Measurements from ENCODE around the gene B4GALT5.
"Not testable (repeated sequence)": the region's sequence is repeated elsewhere in the genome, so short reads cannot be mapped to it uniquely, and the experiment has no call there.

Gene B4GALT5

GRCh38 chr20:49713753-49714712 is at the start of gene B4GALT5:
B4GALT5 (minus strand) TSS chr20:49713878; CDS start chr20:49713690, 188 bp downstream.
- Histone ChIP-seq H3K27me3 (no peaks in the 10 kb centered on the region), H3K4me1 (peaks cover 29% of the 10 kb centered on the region), H4K20me1 (peaks cover 37% of the 10 kb centered on the region), H3K9ac (peak within 1 kb of the TSS; percentile 90), H3K4me3 (peak within 1 kb of the TSS; percentile 93), H3K4me2 (peak within 1 kb of the TSS; percentile 71), H3K36me3 (no peaks in the 10 kb centered on the region), H3K27ac (peak within 1 kb of the TSS; percentile 87), H3K9me3 (no peaks in the 10 kb centered on the region)
- TF ChIP-seq Cebpa-rat (IDR thresholded peaks at IDR 0.05), result no peak

- Histone ChIP-seq H3K4me1 (peaks cover 26% of the 10 kb centered on the region), H3K27me3 (no peaks in the 10 kb centered on the region)
- TF ChIP-seq Cebpa-rat (IDR thresholded peaks at IDR 0.05), result no peak
Measured at GRCh38 chr20:49762940-49763766, 49.5 kb upstream of the B4GALT5 start.

GRCh38 chr20:49761888-49762287 is 48.2 kb upstream of the B4GALT5 start:
- peaks cover 14% of the 10 kb centered on the region for H3K4me1 ChIP-seq
- H3K9ac ChIP-seq, H3K9me3 ChIP-seq, H4K20me1 ChIP-seq, H3K27me3 ChIP-seq, H3K36me3 ChIP-seq, H3K4me3 ChIP-seq, H3K4me2 ChIP-seq, H3K27ac ChIP-seq: not testable (repeated sequence)

More at GRCh38 chr20:49762940-49763766, 49.5 kb upstream of the B4GALT5 start:
- Histone ChIP-seq H3K4me2 (no peak overlapping the region), H3K4me3 (no peak overlapping the region), H4K20me1 (no peaks in the 10 kb centered on the region), H3K9me3 (0 out of 2 replicates have a peak, but pooled peaks cover under 1% of the 10 kb centered on the region), H3K27ac (no peak overlapping the region), H3K9ac (no peak overlapping the region), H3K36me3 (no peaks in the 10 kb centered on the region)

DNA sequence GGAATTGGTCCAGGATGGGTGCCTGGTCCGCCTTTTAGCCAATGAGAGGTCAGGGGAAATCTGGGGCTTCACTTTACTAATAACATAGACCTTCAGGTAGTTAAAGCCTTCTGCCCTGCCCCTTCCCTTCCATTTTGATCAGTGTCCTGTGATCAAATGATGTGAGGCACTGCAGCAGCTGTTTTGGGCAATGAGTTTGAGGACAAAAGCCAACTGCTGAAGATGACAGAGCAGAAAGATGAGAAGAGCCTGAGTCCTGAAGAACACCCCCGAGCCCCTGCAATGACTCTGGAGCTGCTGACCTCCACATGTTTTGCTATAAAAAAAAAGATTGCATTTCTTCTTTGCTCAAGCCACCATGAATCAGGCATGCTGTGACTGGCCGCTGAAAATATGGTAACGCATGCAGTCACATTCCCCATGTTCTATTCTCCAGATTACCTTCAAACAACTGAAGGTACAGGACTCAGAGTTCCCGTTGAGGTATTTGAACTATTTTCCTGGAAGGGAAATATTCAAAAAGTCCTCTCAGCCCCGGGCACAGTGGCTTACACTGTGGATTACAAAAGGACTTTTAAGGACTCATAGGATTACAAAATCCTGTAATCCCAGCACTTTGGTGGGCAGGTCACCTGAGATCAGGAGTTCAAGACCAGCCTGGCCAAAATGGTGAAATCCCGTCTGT is 45.7 kb upstream of the B4GALT5 start:
- H3K4me3 ChIP-seq, result no peak overlapping the region
- no peak for TF ChIP-seq Cebpa-rat (IDR thresholded peaks at IDR 0.05)
- no peak overlapping the region for H3K27ac ChIP-seq
- H3K36me3 ChIP-seq, result no peaks in the 10 kb centered on the region
- H3K4me2 ChIP-seq, result no peak overlapping the region
- no peaks in the 10 kb centered on the region for H3K4me1 ChIP-seq
- no peaks in the 10 kb centered on the region for H4K20me1 ChIP-seq
- H3K27me3 ChIP-seq, result no peaks in the 10 kb centered on the region
- no peak overlapping the region for H3K9ac ChIP-seq
- peaks cover 7% of the 10 kb centered on the region; the same call in 1 of the 2 replicates for H3K9me3 ChIP-seq

DNA sequence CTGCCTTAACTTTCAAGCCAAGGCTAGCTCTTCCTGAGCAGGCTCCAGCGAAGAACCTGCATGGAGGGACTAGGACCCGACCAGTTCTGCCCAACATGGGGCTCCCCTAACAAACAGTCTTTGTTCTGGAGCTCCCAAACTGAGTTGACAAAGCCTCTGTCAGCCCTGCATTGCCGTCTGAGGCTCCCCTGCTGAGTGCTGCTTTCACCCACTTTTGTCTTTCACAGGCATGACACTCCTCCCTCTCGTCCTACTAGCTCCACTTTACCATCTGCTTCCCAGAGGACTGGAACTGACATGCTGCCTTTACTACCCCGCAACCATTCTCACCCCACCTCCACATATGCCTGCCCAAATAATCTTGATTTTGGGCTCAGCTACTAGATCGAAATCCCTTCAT is 45.1 kb upstream of the B4GALT5 start:
- Histone ChIP-seq H3K4me2 (no peak overlapping the region), H4K20me1 (no peaks in the 10 kb centered on the region), H3K9me3 (peaks cover 7% of the 10 kb centered on the region; the same call in 1 of the 2 replicates), H3K9ac (no peak overlapping the region), H3K27ac (no peak overlapping the region), H3K4me3 (no peak overlapping the region), H3K27me3 (no peaks in the 10 kb centered on the region), H3K4me1 (no peaks in the 10 kb centered on the region), H3K36me3 (no peaks in the 10 kb centered on the region)
- TF ChIP-seq Cebpa-rat (IDR thresholded peaks at IDR 0.05), result no peak

DNA sequence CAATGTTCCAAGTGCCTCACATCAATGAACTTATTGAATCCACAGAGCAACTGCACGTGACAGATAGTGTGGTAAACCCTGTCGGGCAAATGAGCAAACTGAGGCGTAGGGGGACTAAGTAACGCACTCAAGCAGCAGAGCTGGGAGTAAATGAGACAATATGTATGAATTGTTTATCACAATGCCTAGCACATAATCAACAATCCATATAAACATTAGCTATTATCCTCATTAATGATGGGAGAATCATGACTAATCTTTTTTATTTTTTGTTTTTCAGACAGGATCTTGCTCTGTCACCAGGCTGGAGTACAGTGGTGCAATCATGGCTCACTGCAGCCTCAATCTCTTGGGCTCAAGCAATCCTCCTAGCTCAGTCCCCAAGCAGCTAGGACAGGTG is 43.9 kb upstream of the B4GALT5 start:
- no peaks in the 10 kb centered on the region for H3K36me3 ChIP-seq
- TF ChIP-seq Cebpa-rat (IDR thresholded peaks at IDR 0.05), result no peak
- no peaks in the 10 kb centered on the region for H3K27me3 ChIP-seq
- no peak overlapping the region for H3K4me2 ChIP-seq
- H3K9ac ChIP-seq, result no peak overlapping the region
- no peaks in the 10 kb centered on the region for H4K20me1 ChIP-seq
- H3K27ac ChIP-seq, result no peak overlapping the region
- H3K9me3 ChIP-seq, result peaks cover 7% of the 10 kb centered on the region; the same call in 1 of the 2 replicates
- H3K4me3 ChIP-seq, result no peak overlapping the region
- H3K4me1 ChIP-seq, result peaks cover 12% of the 10 kb centered on the region

- no peaks in the 10 kb centered on the region for H3K27me3 ChIP-seq
- TF ChIP-seq Cebpa-rat (IDR thresholded peaks at IDR 0.05), result no peak
- H3K27ac ChIP-seq, result no peak overlapping the region
- H3K36me3 ChIP-seq, result no peaks in the 10 kb centered on the region
- no peaks in the 10 kb centered on the region for H4K20me1 ChIP-seq
- H3K4me3 ChIP-seq, result no peak overlapping the region
- no peak overlapping the region for H3K9ac ChIP-seq
- peaks cover 7% of the 10 kb centered on the region; the same call in 1 of the 2 replicates for H3K9me3 ChIP-seq
- H3K4me2 ChIP-seq, result no peak overlapping the region
- H3K4me1 ChIP-seq, result peaks cover 16% of the 10 kb centered on the region
Measured at GRCh38 chr20:49756241-49756640, 42.6 kb upstream of the B4GALT5 start.

- no peak overlapping the region for H3K9ac ChIP-seq
- no peaks in the 10 kb centered on the region for H3K36me3 ChIP-seq
- no peak for TF ChIP-seq Cebpa-rat (IDR thresholded peaks at IDR 0.05)
- peaks cover 7% of the 10 kb centered on the region; the same call in 1 of the 2 replicates for H3K9me3 ChIP-seq
- no peak overlapping the region for H3K4me3 ChIP-seq
- H3K27me3 ChIP-seq, result no peaks in the 10 kb centered on the region
- no peak overlapping the region for H3K4me2 ChIP-seq
- peaks cover 25% of the 10 kb centered on the region for H3K4me1 ChIP-seq
- no peak overlapping the region for H3K27ac ChIP-seq
- H4K20me1 ChIP-seq, result no peaks in the 10 kb centered on the region
Measured at GRCh38 chr20:49754596-49754995, 40.9 kb upstream of the B4GALT5 start.

DNA sequence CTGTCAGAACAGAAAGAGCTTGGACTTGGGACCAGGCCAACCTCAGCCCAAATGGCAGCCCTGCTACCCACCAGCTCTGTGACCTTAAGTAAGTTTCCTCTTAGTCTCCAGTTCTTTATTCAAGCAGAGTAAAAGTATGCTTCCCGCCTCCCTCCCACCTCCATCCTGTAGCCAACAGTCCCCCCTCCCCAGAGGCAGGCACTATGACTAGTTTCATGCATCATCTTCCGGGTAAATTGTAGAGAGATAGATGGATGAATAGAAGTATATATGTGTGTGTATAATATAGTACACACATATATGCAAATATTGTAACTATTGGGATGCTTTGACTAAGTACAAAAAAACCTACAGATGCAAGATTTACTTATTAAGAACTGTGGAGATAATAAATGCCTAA is 39.5 kb upstream of the B4GALT5 start:
- Histone ChIP-seq H3K4me2 (peak overlapping the region; percentile 24; the same call in 1 of the 2 replicates), H3K4me1 (peaks cover 25% of the 10 kb centered on the region), H3K36me3 (no peaks in the 10 kb centered on the region), H3K27me3 (no peaks in the 10 kb centered on the region), H3K9me3 (peaks cover 7% of the 10 kb centered on the region; the same call in 1 of the 2 replicates), H3K4me3 (no peak overlapping the region), H3K27ac (no peak overlapping the region), H4K20me1 (no peaks in the 10 kb centered on the region), H3K9ac (no peak overlapping the region)
- TF ChIP-seq Cebpa-rat (IDR thresholded peaks at IDR 0.05), result no peak
